ENCODE data around the gene SMIM35.

DNA sequence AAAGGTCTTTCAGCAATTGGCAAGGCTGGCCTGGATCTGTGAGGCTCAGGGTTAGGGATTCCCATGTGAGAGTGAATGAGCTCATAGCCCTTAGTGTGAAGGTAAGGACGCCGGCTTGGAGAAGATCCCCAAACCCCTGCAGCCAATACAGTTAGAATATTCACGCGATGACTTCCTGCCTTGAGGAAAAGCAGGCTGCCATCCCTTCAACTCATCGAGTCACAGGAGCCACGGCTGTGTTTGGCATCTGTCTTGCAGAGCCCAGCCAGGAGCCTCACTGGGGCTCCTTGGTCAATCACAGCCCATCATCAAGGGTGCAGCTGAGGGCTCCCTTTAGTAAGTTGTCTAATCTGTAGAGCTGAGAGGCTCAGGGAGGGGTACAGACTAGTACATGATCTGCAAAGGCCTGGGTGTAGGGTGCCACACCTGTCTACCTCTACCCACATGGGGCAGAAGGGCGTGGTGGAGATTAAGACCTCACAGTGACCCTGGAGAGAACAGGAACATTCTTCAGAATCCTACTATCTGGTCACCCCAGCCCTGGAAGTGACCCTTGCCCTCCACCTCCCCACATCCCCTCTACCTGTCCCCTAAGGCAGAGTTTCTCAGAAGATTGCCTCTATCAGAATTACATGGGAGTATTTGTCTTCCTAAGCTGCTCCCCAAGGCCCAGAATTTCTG is 82.1 kb downstream of the SMIM35 start:
- TF ChIP-seq, protein P1, sequence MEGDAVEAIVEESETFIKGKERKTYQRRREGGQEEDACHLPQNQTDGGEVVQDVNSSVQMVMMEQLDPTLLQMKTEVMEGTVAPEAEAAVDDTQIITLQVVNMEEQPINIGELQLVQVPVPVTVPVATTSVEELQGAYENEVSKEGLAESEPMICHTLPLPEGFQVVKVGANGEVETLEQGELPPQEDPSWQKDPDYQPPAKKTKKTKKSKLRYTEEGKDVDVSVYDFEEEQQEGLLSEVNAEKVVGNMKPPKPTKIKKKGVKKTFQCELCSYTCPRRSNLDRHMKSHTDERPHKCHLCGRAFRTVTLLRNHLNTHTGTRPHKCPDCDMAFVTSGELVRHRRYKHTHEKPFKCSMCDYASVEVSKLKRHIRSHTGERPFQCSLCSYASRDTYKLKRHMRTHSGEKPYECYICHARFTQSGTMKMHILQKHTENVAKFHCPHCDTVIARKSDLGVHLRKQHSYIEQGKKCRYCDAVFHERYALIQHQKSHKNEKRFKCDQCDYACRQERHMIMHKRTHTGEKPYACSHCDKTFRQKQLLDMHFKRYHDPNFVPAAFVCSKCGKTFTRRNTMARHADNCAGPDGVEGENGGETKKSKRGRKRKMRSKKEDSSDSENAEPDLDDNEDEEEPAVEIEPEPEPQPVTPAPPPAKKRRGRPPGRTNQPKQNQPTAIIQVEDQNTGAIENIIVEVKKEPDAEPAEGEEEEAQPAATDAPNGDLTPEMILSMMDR (IDR thresholded peaks at IDR 0.05) = no peak
- TF ChIP-seq POLR2A (IDR thresholded peaks at IDR 0.05) (no peak), POLR2AphosphoS5 (IDR thresholded peaks at IDR 0.05) (no peak), EP300 (IDR thresholded peaks at IDR 0.05; ENCODE audit: low read depth) (no peak)

Data from transverse colon (tissue), 4 donors.